Activated CD8-positive, alpha-beta memory T cell treated with anti-CD3 and anti-CD28 coated beads, Interleukin-2, amount 50 U/mL, for 24 hours (primary cell): ENCODE measurements around the gene VAV2.

Source experiments
- DNase-seq: peaks from one replicate; pipeline ENCODE4 v3.0.0-alpha.2; 2020; ENCODE audit errors: extremely low read depth

Gene VAV2

GRCh38 chr9:133836001-133836758 lies 155.9 kb downstream of the VAV2 start:
- no peak for DNase-seq

- no peak for DNase-seq
Measured at GRCh38 chr9:133835262-133835901, 156.7 kb downstream of the VAV2 start.

GRCh38 chr9:133834080-133834976 lies 157.8 kb downstream of the VAV2 start:
- DNase-seq: no peak

GRCh38 chr9:133833388-133834025 lies 158.6 kb downstream of the VAV2 start:
- DNase-seq: no peak

- no peak for DNase-seq
Measured at GRCh38 chr9:133832877-133833276, 159.2 kb downstream of the VAV2 start.

- no peak for DNase-seq
Measured at GRCh38 chr9:133830711-133831110, 161.4 kb downstream of the VAV2 start.

- DNase-seq: no peak
Measured at GRCh38 chr9:133830310-133830709, 161.8 kb downstream of the VAV2 start.

- no peak for DNase-seq
Measured at GRCh38 chr9:133828338-133828997, 163.7 kb downstream of the VAV2 start.

GRCh38 chr9:133826289-133827085 lies 165.6 kb downstream of the VAV2 start:
- no peak for DNase-seq

GRCh38 chr9:133825555-133826218 lies 166.4 kb downstream of the VAV2 start:
- DNase-seq: no peak

GRCh38 chr9:133824802-133825186 lies 167.3 kb downstream of the VAV2 start:
- no peak for DNase-seq

GRCh38 chr9:133824106-133824801 lies 167.9 kb downstream of the VAV2 start:
- no peak for DNase-seq

- no peak for DNase-seq
Measured at GRCh38 chr9:133823189-133824105, 168.7 kb downstream of the VAV2 start.

- no peak for DNase-seq
Measured at GRCh38 chr9:133822430-133823065, 169.6 kb downstream of the VAV2 start.

- no peak for DNase-seq
Measured at GRCh38 chr9:133821601-133822429, 170.3 kb downstream of the VAV2 start.

- DNase-seq: no peak
Measured at GRCh38 chr9:133819923-133820322, 172.2 kb downstream of the VAV2 start.

GRCh38 chr9:133818444-133818843 lies 173.7 kb downstream of the VAV2 start:
- no peak for DNase-seq
